Measurements from ENCODE around the gene TBX20.

Gene TBX20

DNA sequence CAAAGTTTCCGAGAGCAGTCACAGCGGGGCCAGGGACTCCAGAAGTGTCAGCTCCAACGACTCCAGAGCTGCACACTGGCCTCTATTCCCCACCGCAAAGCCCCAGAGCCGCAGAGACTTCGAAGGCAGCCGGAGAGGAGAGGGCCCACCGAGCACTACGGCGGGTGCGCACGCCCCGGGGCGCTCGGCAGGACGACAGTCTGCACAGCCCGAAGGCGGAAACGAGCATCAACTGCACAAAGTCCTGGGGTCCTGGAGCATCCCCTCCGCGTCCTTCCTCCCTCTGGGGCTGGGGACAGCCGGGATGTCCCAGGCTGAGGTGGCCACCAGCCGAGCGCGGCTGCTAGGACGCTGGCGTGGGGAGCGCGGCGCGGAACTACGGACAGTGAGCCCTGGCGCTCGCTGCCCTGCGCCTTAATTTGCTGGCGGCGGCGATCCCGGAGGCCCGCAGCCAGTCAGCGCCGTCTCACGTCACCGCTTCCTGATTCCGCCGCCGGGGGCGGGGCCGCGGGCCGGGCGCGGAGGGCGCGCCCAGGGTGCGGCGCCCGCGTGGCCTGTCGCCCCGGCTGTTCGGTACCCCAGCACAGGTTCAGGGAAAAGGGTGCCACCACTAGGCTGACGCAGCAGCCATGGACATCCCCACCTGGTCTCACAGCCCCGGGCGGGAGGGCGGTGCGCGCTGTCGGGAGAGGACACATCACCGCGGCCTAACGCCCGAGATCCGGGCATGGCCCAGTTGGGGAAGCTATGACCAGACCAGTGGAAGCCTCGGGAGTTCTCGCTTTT lies at the start of gene TBX20:
Gene TBX20 (minus strand): TSS at position 391 of the 786 bp plus-strand sequence. CDS start 480 bp downstream, outside the sequence.
- Histone ChIP-seq H3K4me1 (no peaks in the 10 kb centered on the region), H3K4me2 (ENCODE audit: low read length) (peak within 1 kb of the TSS; percentile 51), H3K9me3 (ENCODE audit: control insufficient read depth, low read length) (no peaks in the 10 kb centered on the region), H3K4me3 (ENCODE audit: low read depth, low read length) (no peak within 1 kb of the TSS), H3K9ac (no peak within 1 kb of the TSS), H3K36me3 (ENCODE audit: control insufficient read depth, insufficient read depth, low read length) (no peaks in the 10 kb centered on the region), H3K27me3 (ENCODE audit: control insufficient read depth, insufficient read depth, low read length) (peaks cover 21% of the 10 kb centered on the region), H3K79me2 (no peaks in the 10 kb centered on the region), H3K27ac (no peak within 1 kb of the TSS), H2AFZ (no peak within 1 kb of the TSS)
- no peak for TF ChIP-seq CTCF (IDR thresholded peaks at IDR 0.05)

DNA sequence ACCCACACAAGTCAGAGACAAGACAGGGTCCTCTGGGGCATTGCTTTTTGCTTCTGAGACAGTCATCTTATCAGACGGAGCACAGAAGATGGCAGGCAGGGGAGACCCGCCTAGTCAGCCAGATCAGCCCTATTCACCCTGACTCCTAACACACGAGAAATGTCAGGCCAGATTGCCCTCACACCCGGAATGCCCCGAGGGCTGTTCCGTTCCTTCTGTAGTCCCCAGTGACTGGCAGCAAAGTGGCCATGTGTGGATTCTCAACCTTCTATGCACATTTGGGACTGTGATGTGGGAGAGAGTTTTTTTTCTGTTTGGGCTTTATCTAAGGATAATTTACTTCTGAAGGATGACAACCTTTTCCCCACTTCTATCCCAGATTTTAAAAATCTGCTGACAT lies 35.5 kb upstream of the TBX20 start:
- Histone ChIP-seq H3K27me3 (ENCODE audit: control insufficient read depth, insufficient read depth, low read length) (no peaks in the 10 kb centered on the region), H3K27ac (no peak overlapping the region), H3K36me3 (ENCODE audit: control insufficient read depth, insufficient read depth, low read length) (no peaks in the 10 kb centered on the region)

DNA sequence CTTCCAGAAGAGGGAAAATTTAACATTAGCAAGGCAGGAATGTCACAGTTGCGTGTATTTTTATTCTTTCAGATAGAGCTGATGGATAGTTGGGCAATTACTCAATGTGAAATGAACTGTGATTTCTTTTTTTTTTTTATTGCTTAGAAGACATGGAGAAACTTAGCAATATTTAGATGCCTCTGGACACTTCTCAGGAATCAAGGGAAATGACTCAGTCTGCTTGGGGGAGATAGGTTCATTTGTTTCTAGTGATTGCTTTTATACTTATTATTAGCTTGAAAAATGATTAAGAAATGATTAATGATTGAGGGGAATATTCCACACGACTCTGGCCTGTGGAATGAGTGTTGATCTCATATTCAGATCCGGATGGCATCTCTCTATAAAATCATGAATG lies 33.1 kb upstream of the TBX20 start:
- no peaks in the 10 kb centered on the region for H3K9me3 ChIP-seq (ENCODE audit: control insufficient read depth, low read length)
- no peak overlapping the region for H3K4me3 ChIP-seq (ENCODE audit: low read depth, low read length)
- H3K9ac ChIP-seq = no peak overlapping the region
- H2AFZ ChIP-seq = no peak overlapping the region
- no peaks in the 10 kb centered on the region for H3K4me1 ChIP-seq
- H3K27ac ChIP-seq = no peak overlapping the region
- H3K27me3 ChIP-seq (ENCODE audit: control insufficient read depth, insufficient read depth, low read length) = no peaks in the 10 kb centered on the region
- H3K4me2 ChIP-seq (ENCODE audit: low read length) = no peak overlapping the region
- no peaks in the 10 kb centered on the region for H3K79me2 ChIP-seq
- no peak for TF ChIP-seq CTCF (IDR thresholded peaks at IDR 0.05)
- no peaks in the 10 kb centered on the region for H3K36me3 ChIP-seq (ENCODE audit: control insufficient read depth, insufficient read depth, low read length)

More for the DNA sequence above, 35.5 kb upstream of the TBX20 start:
- H3K9ac ChIP-seq = no peak overlapping the region
- H3K4me2 ChIP-seq (ENCODE audit: low read length) = no peak overlapping the region
- H3K4me3 ChIP-seq (ENCODE audit: low read depth, low read length) = no peak overlapping the region
- no peak for TF ChIP-seq CTCF (IDR thresholded peaks at IDR 0.05)
- peaks cover 4% of the 10 kb centered on the region for H3K9me3 ChIP-seq (ENCODE audit: control insufficient read depth, low read length)
- no peaks in the 10 kb centered on the region for H3K4me1 ChIP-seq
- no peak overlapping the region for H2AFZ ChIP-seq
- H3K79me2 ChIP-seq = no peaks in the 10 kb centered on the region

GRCh38 chr7:35286422-35286821 lies 32.5 kb upstream of the TBX20 start:
- Histone ChIP-seq H3K27ac (no peak overlapping the region), H3K4me2 (ENCODE audit: low read length) (no peak overlapping the region), H3K4me1 (no peaks in the 10 kb centered on the region), H2AFZ (no peak overlapping the region), H3K9ac (no peak overlapping the region), H3K4me3 (ENCODE audit: low read depth, low read length) (no peak overlapping the region), H3K79me2 (no peaks in the 10 kb centered on the region), H3K36me3 (ENCODE audit: control insufficient read depth, insufficient read depth, low read length) (no peaks in the 10 kb centered on the region), H3K27me3 (ENCODE audit: control insufficient read depth, insufficient read depth, low read length) (no peaks in the 10 kb centered on the region), H3K9me3 (ENCODE audit: control insufficient read depth, low read length) (no peaks in the 10 kb centered on the region)
- no peak for TF ChIP-seq CTCF (IDR thresholded peaks at IDR 0.05)

DNA sequence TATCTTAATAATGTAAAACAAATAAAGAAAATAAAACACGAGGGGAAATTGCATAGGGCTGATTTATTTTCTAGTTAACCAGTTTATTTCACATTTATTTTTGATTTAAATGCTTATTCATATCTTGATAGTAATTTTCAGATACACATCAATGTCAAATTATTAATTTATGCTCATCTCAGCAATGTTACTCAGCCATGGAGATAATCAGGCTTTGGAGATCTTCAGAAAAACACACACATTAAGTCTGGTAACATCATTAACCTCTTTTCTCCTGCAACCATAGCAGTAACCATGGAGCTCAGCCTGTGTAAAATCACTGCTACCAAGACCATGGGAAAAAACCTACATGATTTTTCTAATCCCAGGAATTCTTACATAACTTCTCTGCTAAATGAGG lies 31.9 kb upstream of the TBX20 start:
- Histone ChIP-seq H3K9me3 (ENCODE audit: control insufficient read depth, low read length) (no peaks in the 10 kb centered on the region), H2AFZ (no peak overlapping the region), H3K4me3 (ENCODE audit: low read depth, low read length) (no peak overlapping the region), H3K27ac (no peak overlapping the region), H3K9ac (no peak overlapping the region), H3K4me1 (no peaks in the 10 kb centered on the region), H3K36me3 (ENCODE audit: control insufficient read depth, insufficient read depth, low read length) (no peaks in the 10 kb centered on the region), H3K27me3 (ENCODE audit: control insufficient read depth, insufficient read depth, low read length) (no peaks in the 10 kb centered on the region), H3K4me2 (ENCODE audit: low read length) (no peak overlapping the region), H3K79me2 (no peaks in the 10 kb centered on the region)
- no peak for TF ChIP-seq CTCF (IDR thresholded peaks at IDR 0.05)

All from parathyroid adenoma (tissue), 2 donors.